GM23338 (cell line): ENCODE results near the gene GPD1. TPM values are rescaled to one million over a fixed set of nuclear protein-coding genes. Genes with fewer than 3 reads are reported as not detected.

Experiments used
- ATAC-seq: fragments of 200-7000 bp; cut with Tn5 transposase; 3 replicates; pipeline ENCODE4 v1.9.1; 2020
- DNase-seq: peaks from one replicate; pipeline ENCODE4 v3.0.0-alpha.2; 2015; ENCODE audit warnings: low spot score
- H2AFZ ChIP-seq: fragments of 200-600 bp; sonication (generic); 2 replicates; pipeline ENCODE4 v1.8.0; 2016; ENCODE audit warnings: antibody characterized with exemption, mild to moderate bottlenecking, moderate library complexity
- H3F3A ChIP-seq: fragments of 200-600 bp; sonication (generic); replicated peaks from 2 replicates; pipeline ENCODE4 v1.8.0; 2017; ENCODE audit warnings: antibody characterized with exemption, mixed run types, low read depth
- H3K27ac ChIP-seq: fragments of 200-600 bp; sonication (generic); 2 replicates; pipeline ENCODE4 v1.6.1; 2016; ENCODE audit warnings: low read depth
- H3K27me3 ChIP-seq: fragments of 200-600 bp; sonication (generic); 2 replicates; pipeline ENCODE4 v1.8.0; 2016; ENCODE audit warnings: mild to moderate bottlenecking, mixed run types, moderate library complexity; ENCODE audit not compliant: insufficient read depth
- H3K36me3 ChIP-seq: fragments of 200-600 bp; sonication (generic); 2 replicates; pipeline ENCODE4 v1.8.0; 2016; ENCODE audit warnings: mild to moderate bottlenecking; ENCODE audit not compliant: insufficient read depth
- H3K4me1 ChIP-seq: fragments of 200-600 bp; sonication (generic); 2 replicates; pipeline ENCODE4 v1.8.0; 2016; ENCODE audit warnings: mild to moderate bottlenecking, moderate library complexity; ENCODE audit not compliant: insufficient read depth
- H3K4me2 ChIP-seq: fragments of 200-600 bp; sonication (generic); 2 replicates; pipeline ENCODE4 v1.7.1; 2017; ENCODE audit warnings: mixed run types
- H3K4me3 ChIP-seq: fragments of 200-600 bp; sonication (generic); 2 replicates; pipeline ENCODE4 v1.6.1; 2016; ENCODE audit warnings: mixed run types
- H3K79me2 ChIP-seq: fragments of 200-600 bp; sonication (generic); replicated peaks from 2 replicates; pipeline ENCODE4 v1.8.0; 2017; ENCODE audit warnings: mild to moderate bottlenecking; ENCODE audit not compliant: insufficient read depth
- H3K9me2 ChIP-seq: fragments of 200-600 bp; sonication (generic); 2 replicates; pipeline ENCODE4 v1.8.0; 2017; ENCODE audit not compliant: insufficient read depth
- H4K20me1 ChIP-seq: fragments of 200-600 bp; sonication (generic); replicated peaks from 2 replicates; pipeline ENCODE4 v1.8.0; 2017; ENCODE audit warnings: mild to moderate bottlenecking; ENCODE audit not compliant: insufficient read depth
- H3K27ac Mint-ChIP-seq: 2 replicates; pipeline ENCODE4 v1.8.0; 2020; ENCODE audit warnings: inconsistent platforms, mild to moderate bottlenecking, moderate library complexity, mixed read lengths
- H3K27me3 Mint-ChIP-seq: 3 replicates; pipeline ENCODE4 v1.8.0; 2022; ENCODE audit warnings: low read depth, mild to moderate bottlenecking, moderate library complexity, mixed read lengths, inconsistent platforms; ENCODE audit not compliant: insufficient read depth, poor library complexity
- H3K36me3 Mint-ChIP-seq: 3 replicates; pipeline ENCODE4 v1.8.0; 2021; ENCODE audit warnings: low read depth, mild to moderate bottlenecking, inconsistent platforms, moderate library complexity, mixed read lengths
- H3K4me1 Mint-ChIP-seq: 3 replicates; pipeline ENCODE4 v1.8.0; 2020; ENCODE audit warnings: mild to moderate bottlenecking, inconsistent platforms, mixed read lengths
- H3K4me3 Mint-ChIP-seq: 3 replicates; pipeline ENCODE4 v1.8.0; 2021; ENCODE audit warnings: moderate library complexity, mild to moderate bottlenecking, inconsistent platforms, mixed read lengths
- H3K9me3 Mint-ChIP-seq: 3 replicates; pipeline ENCODE4 v1.8.0; 2020; ENCODE audit warnings: moderate library complexity, mild to moderate bottlenecking, inconsistent platforms, mixed read lengths
- CREB1 ChIP-seq: fragments of 250-450 bp; sonication (Bioruptor Pico); IDR thresholded peaks from 2 replicates; pipeline ENCODE4 v1.5.0; 2020; ENCODE audit warnings: low read depth, mild to moderate bottlenecking, moderate library complexity
- CTCF ChIP-seq, 2 experiments: fragments of 200-600 bp in 1 of 2; sonication (generic) in 1 of 2; conservative IDR thresholded peaks; 2 replicates each; pipeline versions ENCODE4 v1.5.1 to v1.6.1; 2016 to 2017; ENCODE audit warnings: antibody characterized with exemption in 2 of 2, low read depth in 2 of 2, mild to moderate bottlenecking in 2 of 2, moderate library complexity in 1 of 2
- ETS1 ChIP-seq: IDR thresholded peaks from 2 replicates; pipeline ENCODE4 v1.6.1; 2016; ENCODE audit warnings: antibody characterized with exemption
- EZH2 ChIP-seq: fragments of 200-600 bp; sonication (generic); IDR thresholded peaks from one replicate; pipeline ENCODE4 v1.8.0; 2017; ENCODE audit warnings: antibody characterized with exemption, mild to moderate bottlenecking, low read depth; ENCODE audit not compliant: unreplicated experiment
- EZH2phosphoT487 ChIP-seq: fragments of 200-600 bp; sonication (generic); IDR thresholded peaks from one replicate; pipeline ENCODE4 v1.8.1; 2018; ENCODE audit warnings: antibody characterized with exemption; ENCODE audit not compliant: unreplicated experiment
- JUNB ChIP-seq: IDR thresholded peaks from one replicate; pipeline ENCODE4 v1.6.1; 2016; ENCODE audit warnings: antibody characterized with exemption; ENCODE audit not compliant: unreplicated experiment
- NANOG ChIP-seq: IDR thresholded peaks from 2 replicates; pipeline ENCODE4 v1.6.1; 2016; ENCODE audit warnings: antibody characterized with exemption, borderline replicate concordance
- POLR2AphosphoS5 ChIP-seq: IDR thresholded peaks from 2 replicates; pipeline ENCODE4 v1.6.1; 2016; ENCODE audit warnings: antibody characterized with exemption, low read depth
- REST ChIP-seq: IDR thresholded peaks from one replicate; pipeline ENCODE4 v1.6.1; 2018; ENCODE audit warnings: antibody characterized with exemption; ENCODE audit not compliant: unreplicated experiment
- STAT1 ChIP-seq: IDR thresholded peaks from one replicate; pipeline ENCODE4 v1.6.1; 2016; ENCODE audit warnings: antibody characterized with exemption; ENCODE audit not compliant: unreplicated experiment
- ZNF114 ChIP-seq: fragments of 250-450 bp; sonication (Bioruptor Pico); IDR thresholded peaks from 2 replicates; pipeline ENCODE4 v1.5.0; 2020; ENCODE audit warnings: mild to moderate bottlenecking, moderate library complexity
- ZNF462 ChIP-seq: fragments of 250-450 bp; sonication (Bioruptor Pico); IDR thresholded peaks from 2 replicates; pipeline ENCODE4 v1.5.0; 2020; ENCODE audit warnings: mild to moderate bottlenecking, moderate library complexity
- polyA plus RNA-seq: library from polyadenylated mRNA; unstranded; fragments of >200 nt; fragmentation: Nextera tagmentation; extraction: Ambion mirVana; gene quantifications from 2 replicates; pipeline ENCODE4 v1.2.1, GENCODE V29; 2016
- total RNA-seq: library from RNA; depleted of rRNA; stranded (reverse); fragments of >200 nt; shearing (Covaris generic); gene quantifications from 2 replicates; pipeline ENCODE4 v1.2.3, GENCODE V29; 2014

Gene GPD1
- total and polyA plus RNA-seq, 2 experiments from 2014 or later = 0.36 to 0.45 TPM

GRCh38 chr12:50127546-50127945 lies 23.7 kb downstream of the GPD1 start (continued):
- TF ChIP-seq ETS1 = no peak

GRCh38 chr12:50129290-50129689 lies 25.5 kb downstream of the GPD1 start:
- Histone ChIP-seq H3K4me3 (no peak overlapping the region), H2AFZ (no peak overlapping the region), H3K27me3 (no peaks in the 10 kb centered on the region), H3K79me2 (no peaks in the 10 kb centered on the region), H3K4me1 (no peaks in the 10 kb centered on the region), H3K4me2 (no peak overlapping the region), H3F3A (peaks cover 9% of the 10 kb centered on the region; the same call in 1 of the 2 replicates), H3K9me2 (no peaks in the 10 kb centered on the region), H4K20me1 (peaks cover 24% of the 10 kb centered on the region; the same call in 1 of the 2 replicates), H3K27ac (no peak overlapping the region), H3K36me3 (peaks cover 30% of the 10 kb centered on the region)
- no peaks in the 10 kb centered on the region for H3K4me1 Mint-ChIP-seq
- H3K9me3 Mint-ChIP-seq = no peaks in the 10 kb centered on the region; the same call in 2 of the 3 replicates
- H3K27ac Mint-ChIP-seq = no peak overlapping the region
- ATAC-seq = no peak
- peaks cover 42% of the 10 kb centered on the region for H3K36me3 Mint-ChIP-seq
- no peak for DNase-seq
- peaks cover 2% of the 10 kb centered on the region for H3K27me3 Mint-ChIP-seq
- H3K4me3 Mint-ChIP-seq = no peak overlapping the region
- TF ChIP-seq CTCF (conservative IDR thresholded peaks at IDR 0.05; ENCODE audit: low read depth in 2 of 2) (no peak), EZH2phosphoT487 (no peak), ETS1 (no peak), ZNF114 (CRISPR knock-in tag) (no peak), REST (no peak), CREB1 (CRISPR knock-in tag) (no peak), STAT1 (no peak), EZH2 (no peak), NANOG (no peak), ZNF462 (CRISPR knock-in tag) (no peak), POLR2AphosphoS5 (no peak), JUNB (no peak)
